ENCODE results near the gene MYL2. TPM values are rescaled to one million over a fixed set of nuclear protein-coding genes. Genes with fewer than 3 reads are reported as not detected.

MYL2 gene
- total RNA-seq, 1 donor from 2014 or later, result 43.5 TPM

DNA sequence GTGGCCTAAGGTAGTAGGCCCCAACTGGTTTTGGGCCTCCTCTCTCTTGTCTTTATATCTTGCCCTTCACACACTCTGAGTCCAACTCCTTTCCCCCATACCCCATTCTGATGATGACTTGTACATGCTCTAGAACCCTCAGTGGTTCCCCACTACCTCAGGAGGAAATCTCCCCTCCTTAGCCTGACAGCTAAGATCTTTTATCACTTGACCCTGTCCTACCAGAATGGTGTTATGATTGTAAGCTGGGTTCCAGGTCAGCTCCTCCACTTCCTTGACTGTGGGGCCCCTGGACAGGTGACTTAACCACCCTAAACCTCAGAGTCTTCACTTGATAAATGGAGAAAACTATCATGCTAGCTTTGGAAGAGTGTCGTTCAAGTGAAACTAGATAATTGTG lies 9.4 kb upstream of the MYL2 start:
- DNase-seq, result no peak

DNA sequence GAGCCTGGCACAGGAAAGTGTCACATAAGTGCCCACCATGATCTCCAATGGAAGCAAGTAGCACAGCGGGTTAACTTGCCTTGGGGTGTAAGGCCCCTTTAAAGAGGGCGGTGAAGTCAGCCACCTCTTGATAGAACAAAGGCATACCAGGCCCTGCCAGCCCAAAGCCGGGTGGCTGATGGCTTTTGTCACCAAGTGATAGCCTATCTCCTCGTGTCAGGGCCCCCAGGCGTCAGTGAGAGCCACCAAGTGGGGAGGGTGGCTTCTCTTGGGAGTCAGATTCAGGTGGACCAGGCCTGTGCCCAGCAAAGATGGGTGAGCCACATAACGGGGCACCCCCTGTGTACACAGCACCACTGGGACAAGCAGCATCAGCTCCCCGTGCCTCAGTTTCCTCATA lies 8.3 kb upstream of the MYL2 start:
- no peak for DNase-seq

GRCh38 chr12:110927546-110927945 lies 7.2 kb upstream of the MYL2 start:
- DNase-seq, result no peak

DNA sequence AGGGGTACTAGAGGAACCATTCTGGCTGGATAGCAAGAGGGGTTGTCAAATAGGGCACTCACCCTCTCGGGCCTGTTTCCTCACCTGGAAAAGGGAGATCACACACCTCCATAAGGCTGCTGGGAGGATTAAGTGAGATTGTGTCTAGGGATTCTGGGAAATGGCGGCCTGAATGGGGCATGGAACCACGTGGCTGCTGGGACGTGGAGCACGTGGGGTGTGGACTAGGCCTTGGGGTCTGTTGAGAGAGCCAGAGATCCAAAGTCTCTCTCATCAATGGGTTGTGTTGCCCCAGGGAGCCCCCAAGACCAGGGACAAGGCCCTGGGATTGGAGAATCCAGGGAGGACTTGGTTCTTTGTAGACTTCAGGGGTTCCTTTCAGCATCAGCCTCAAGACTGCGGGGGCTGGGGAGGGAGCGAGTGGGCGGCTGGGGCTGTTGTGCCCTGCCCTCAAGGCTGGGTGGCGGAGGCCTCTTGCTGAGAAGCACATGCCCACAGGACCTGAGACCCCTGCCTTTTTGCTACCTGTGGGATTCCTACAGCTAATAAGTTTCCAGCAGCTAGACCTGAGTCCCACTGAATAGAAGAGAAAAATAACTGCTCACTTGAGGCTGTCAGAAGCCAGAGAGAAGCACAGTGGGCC lies 3.4 kb upstream of the MYL2 start:
- no peak for DNase-seq

GRCh38 chr12:110923192-110923591 lies 2.8 kb upstream of the MYL2 start:
- DNase-seq, result no peak

DNA sequence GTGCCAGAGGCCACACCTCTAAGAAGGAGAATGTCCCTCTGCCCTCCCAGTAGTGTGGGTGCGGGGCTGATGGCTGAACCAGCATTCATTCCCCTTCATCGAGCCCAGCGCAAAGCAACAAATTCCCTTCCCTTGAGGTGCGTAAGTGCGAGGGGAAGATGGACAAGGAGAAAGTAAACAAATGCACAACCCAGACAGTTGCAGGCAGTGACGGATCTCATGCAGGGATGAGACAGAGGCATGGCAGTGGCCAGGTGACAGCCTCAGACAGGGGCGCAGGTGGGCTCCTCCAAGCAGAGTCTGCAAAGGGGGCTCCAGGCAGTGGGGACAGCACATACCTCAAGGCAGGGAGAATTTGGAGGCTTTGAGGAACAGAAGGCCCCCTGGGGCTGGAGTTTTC lies 2.3 kb upstream of the MYL2 start:
- DNase-seq, result no peak

DNA sequence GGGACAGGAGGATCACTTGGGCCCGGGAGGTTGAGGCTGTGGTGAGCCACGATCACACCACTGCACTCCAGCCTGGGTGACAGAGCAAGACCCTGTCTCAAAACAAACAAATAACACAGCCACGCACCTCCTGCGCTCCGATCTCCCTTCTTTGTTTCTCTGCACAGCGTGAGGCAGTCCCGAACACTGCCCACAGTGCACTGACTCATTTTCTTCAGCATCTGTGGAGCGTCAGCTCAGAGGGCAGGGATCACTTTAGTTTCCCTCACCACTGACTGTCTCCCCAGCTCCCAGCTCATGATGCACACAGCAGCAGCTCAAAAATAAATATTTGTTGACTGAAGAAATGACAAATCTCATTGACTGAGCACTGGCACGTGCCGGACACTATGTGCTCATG lies 883 bp upstream of the MYL2 start:
- no peak for DNase-seq

- no peak for DNase-seq
These were observed 659 bp downstream of the MYL2 start for GRCh38 chr12:110919720-110920119.

DNA sequence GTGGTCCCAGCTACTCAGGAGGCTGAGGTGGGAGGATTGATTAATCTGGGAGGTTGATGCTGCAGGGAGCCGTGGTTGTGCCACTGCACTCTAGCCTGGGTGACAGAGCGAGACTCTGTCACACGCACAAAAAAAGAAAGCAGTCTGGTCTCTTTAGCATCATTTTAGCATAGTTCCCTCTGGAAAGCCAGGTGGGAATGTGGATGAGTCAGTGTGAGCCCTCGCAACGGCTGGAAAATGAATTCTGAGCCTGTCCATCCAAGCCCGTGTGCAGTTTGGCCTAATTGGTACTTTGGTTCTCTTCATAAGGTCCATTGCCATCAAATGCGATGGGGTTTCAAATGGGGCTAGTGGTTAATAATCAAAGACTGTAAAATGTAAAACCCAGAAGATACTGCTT lies 2.4 kb downstream of the MYL2 start:
- no peak for DNase-seq

DNA sequence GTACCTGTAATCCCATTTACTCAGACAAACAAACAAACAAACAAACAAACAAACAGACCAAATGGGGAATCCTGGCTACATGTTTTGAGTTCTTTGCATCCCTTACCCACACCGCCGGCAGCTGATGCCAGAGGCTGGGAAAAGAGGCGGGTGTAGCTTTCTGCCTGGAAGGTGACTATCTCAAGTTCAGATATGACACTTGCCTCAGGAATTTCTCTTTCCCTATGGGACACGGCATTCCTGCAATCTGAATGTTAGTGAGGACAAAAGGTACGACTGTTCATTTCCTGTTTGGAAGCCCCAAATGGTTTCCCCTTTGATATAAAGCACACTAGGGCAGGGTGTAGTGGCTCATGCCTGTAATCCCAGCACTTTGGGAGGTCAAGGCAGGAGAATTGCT lies 2.9 kb downstream of the MYL2 start:
- no peak for DNase-seq

GRCh38 chr12:110916295-110916875 lies 4.0 kb downstream of the MYL2 start:
- no peak for DNase-seq

DNA sequence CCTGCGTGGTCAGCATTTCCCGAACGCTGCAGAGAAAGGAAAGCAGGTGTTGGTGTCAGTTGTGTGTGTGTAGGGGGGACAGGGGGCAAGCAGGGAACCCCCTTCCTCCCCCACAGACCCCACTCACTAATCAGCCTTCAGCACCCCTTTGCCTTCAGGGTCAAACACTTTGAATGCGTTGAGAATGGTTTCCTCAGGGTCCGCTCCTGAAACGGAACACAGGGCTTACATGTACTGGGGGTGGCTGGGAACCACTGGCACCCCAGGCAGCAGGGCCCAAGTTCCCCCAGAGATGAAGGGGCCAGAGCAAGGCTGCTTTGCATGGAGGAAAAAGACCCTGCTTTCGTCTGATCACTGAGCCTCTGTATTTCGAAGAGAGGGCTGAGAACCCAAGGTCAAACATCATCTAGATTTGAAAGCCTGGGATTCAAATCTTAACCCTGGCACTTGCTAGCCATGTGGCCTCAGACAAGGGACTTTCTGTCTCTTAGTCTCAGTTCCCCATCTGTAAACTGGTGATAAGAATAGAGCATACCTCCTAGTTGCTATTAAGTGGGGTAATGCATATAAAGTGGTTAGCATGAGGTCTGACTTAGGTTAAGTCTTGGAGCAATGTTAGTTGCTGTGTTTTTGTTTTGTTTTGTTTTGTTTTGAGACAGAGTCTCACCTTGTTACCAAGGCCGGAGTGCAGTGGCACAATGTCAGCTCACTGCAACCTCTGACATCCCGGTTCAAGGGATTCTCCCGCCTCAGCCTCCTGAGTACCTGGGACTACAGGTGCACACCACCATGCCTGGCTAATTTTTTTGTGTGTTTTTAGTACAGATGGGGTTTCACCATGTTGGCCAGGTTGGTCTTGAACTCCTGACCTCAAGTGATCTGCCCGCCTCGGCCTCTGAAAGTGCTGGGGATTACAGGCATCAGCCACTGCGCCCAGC lies 7.0 kb downstream of the MYL2 start:
- no peak for DNase-seq

GRCh38 chr12:110912263-110912662 lies 8.1 kb downstream of the MYL2 start:
- no peak for DNase-seq

- DNase-seq, result no peak
These were observed 11.8 kb downstream of the MYL2 start for GRCh38 chr12:110908377-110909152.

DNA sequence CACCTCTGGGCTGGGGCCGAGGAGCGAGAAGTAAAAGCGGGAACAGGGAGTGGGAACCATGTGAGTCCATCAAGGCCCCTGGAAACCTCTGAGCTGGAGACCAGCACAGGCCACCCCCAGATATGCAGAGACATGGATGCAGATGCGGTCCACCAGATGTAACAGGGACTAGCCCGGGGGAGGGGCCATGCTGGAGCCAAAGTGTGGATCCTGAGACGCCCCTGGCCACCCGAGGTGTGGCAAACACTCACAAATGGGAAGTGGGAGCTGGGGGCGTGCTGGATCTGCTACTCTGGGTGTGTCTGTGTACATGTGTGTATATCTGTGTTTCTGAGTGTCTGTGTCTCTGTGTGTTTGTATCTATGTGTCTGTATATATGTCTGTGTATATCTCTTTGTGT lies 12.8 kb downstream of the MYL2 start:
- DNase-seq, result no peak

- no peak for DNase-seq
These were observed 13.4 kb downstream of the MYL2 start for GRCh38 chr12:110906985-110907384.

- no peak for DNase-seq
These were observed 13.9 kb downstream of the MYL2 start for GRCh38 chr12:110906516-110906915.

GRCh38 chr12:110906083-110906482 lies 14.3 kb downstream of the MYL2 start:
- no peak for DNase-seq

DNA sequence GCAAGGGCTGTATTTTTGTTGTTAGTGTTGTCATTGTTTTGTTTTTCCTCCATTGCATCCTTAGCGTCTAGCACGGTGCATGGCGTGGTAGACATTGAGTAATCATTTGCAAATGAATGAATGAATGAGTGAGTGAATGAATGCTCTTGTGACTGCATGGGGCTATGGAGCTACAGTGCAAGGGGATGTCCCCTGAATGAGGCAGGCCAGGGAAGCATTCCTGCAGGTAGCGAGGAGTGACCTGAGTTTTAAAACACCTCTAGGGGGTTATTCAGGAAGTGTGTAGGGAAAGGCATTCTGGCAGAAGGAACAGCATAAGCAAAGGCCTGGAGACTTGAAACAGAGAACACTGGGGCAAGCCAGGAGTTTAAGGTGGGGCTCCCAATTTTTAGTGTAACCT lies 16.9 kb downstream of the MYL2 start:
- DNase-seq, result no peak

GRCh38 chr12:110901401-110901800 lies 19.0 kb downstream of the MYL2 start:
- DNase-seq, result no peak

DNA sequence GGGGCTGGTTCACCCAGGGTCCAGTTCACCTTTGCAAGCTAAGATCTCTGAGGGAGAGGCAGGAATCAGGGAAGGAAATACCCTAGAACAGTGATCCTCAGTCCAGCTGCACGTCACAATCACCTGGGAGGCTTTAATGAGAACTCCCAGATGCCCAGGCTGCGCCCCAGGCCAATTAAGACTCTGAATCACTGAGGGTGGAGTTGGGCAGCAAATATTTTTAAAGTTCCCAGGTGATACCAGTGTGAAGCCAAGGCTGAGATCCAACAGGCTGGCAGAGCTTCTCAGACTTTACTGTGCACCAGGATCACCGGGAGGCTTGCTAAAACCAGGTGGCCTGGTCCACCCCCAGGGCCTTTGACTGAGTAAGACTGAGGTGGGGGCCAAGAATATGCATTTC lies 23.8 kb downstream of the MYL2 start:
- no peak for DNase-seq

GRCh38 chr12:110893956-110894355 lies 26.4 kb downstream of the MYL2 start:
- DNase-seq, result no peak

DNA sequence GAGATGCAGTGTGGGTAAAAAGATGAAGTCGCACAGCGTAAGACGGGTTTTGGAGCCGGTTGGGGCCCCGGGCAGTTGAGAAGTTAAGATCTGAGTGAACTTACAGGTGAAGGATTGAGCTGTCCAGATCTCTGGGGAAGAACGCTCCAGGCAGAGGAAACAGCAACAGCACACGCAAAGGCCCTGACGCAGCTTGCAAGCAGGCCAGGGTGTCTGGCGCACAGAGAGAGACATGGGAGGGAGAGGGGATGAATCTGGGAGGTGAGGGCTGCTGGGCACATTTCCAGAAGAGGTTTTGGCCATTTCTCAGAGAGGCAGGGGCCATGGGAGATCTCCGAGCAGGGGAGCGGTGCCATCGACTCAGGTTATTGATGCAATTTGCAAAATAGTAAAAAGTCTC lies 31.0 kb downstream of the MYL2 start:
- no peak for DNase-seq
